Thoracic aorta (tissue), 2 donors: ENCODE data around the gene RAD9A. TPM values are rescaled to one million over a fixed set of nuclear protein-coding genes. Genes with fewer than 3 reads are reported as not detected.

Experiments
- ATAC-seq: fragments of 150-250 bp; one replicate; pipeline ENCODE4 v1.8.0; 2017; ENCODE audit warnings: low read depth; ENCODE audit not compliant: insufficient number of reproducible peaks, low FRiP score
- DNase-seq: peaks from one replicate; pipeline ENCODE4 v3.0.0-alpha.2; 2020; ENCODE audit warnings: low spot score
- H3K27ac ChIP-seq, 2 donors: fragments of 200-600 bp; sonication (generic); 1 replicate in 1 of 2; 2 replicates in 1 of 2; pipeline ENCODE4 v1.5.1; 2016; ENCODE audit warnings: mild to moderate bottlenecking in 2 of 2, moderate library complexity in 2 of 2
- H3K27me3 ChIP-seq: fragments of 200-600 bp; sonication (generic); replicated peaks from 2 replicates; pipeline ENCODE4 v1.6.0; 2016; ENCODE audit warnings: mild to moderate bottlenecking; ENCODE audit not compliant: insufficient read depth
- H3K36me3 ChIP-seq: fragments of 200-600 bp; sonication (generic); one replicate; pipeline ENCODE4 v1.5.1; 2016
- H3K4me1 ChIP-seq, 2 donors: fragments of 200-600 bp; sonication (generic); 1 replicate in 1 of 2; 2 replicates in 1 of 2; pipeline versions ENCODE4 v1.5.1 to v1.6.0; 2016; ENCODE audit warnings: low read depth in 2 of 2, mild to moderate bottlenecking in 1 of 2; ENCODE audit not compliant: control insufficient read depth in 1 of 2
- H3K4me3 ChIP-seq: fragments of 200-600 bp; sonication (generic); 2 replicates; pipeline ENCODE4 v1.5.1; 2016; ENCODE audit warnings: mild to moderate bottlenecking
- H3K9me3 ChIP-seq: fragments of 200-600 bp; sonication (generic); 2 replicates; pipeline ENCODE4 v1.5.1; 2016
- total RNA-seq, 2 donors: library from RNA; depleted of rRNA; stranded (reverse); fragments of >200 nt; gene quantifications; one replicate each; pipeline versions ENCODE4 v1.1.0 to v1.2.3, GENCODE V29; 2016
- TF ChIP-seq, protein P1 (sequence below): fragments of 200-600 bp; sonication (generic); IDR thresholded peaks from one replicate; pipeline ENCODE4 v1.5.1; 2019; ENCODE audit warnings: antibody characterized with exemption

Gene RAD9A
- total RNA-seq, 2 donors from 2014 or later: 15.8 to 23.0 TPM

DNA sequence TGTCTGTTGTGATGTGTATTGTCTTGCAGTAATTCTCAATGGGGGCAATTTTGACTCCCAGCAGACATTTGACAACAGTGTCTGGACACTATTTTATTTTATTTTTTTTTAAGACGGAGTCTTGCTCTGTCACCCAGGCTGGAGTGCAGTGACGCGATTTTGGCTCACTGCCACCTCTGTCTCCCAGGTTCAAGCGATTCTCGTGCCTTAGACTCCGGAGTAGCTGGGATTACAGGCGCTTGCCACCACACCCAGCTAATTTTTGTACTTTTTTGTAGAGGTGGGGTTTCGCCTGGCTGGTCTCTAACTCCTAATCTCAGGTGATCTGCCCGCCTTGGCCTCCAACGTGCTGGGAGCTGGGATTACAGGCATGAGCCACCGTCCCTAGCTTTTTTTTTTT lies 37.9 kb downstream of the RAD9A start:
- Histone ChIP-seq H3K9me3 (no peaks in the 10 kb centered on the region), H3K27me3 (no peaks in the 10 kb centered on the region), H3K4me1 (peaks cover 8 to 21% of the 10 kb centered on the region in 2 donors), H3K36me3 (peaks cover 31% of the 10 kb centered on the region), H3K4me3 (peak overlapping the region; percentile 82), H3K27ac (no peak overlapping the region)
- no peak for DNase-seq
- TF ChIP-seq, protein P1, sequence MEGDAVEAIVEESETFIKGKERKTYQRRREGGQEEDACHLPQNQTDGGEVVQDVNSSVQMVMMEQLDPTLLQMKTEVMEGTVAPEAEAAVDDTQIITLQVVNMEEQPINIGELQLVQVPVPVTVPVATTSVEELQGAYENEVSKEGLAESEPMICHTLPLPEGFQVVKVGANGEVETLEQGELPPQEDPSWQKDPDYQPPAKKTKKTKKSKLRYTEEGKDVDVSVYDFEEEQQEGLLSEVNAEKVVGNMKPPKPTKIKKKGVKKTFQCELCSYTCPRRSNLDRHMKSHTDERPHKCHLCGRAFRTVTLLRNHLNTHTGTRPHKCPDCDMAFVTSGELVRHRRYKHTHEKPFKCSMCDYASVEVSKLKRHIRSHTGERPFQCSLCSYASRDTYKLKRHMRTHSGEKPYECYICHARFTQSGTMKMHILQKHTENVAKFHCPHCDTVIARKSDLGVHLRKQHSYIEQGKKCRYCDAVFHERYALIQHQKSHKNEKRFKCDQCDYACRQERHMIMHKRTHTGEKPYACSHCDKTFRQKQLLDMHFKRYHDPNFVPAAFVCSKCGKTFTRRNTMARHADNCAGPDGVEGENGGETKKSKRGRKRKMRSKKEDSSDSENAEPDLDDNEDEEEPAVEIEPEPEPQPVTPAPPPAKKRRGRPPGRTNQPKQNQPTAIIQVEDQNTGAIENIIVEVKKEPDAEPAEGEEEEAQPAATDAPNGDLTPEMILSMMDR: no peak
- ATAC-seq: no peak

DNA sequence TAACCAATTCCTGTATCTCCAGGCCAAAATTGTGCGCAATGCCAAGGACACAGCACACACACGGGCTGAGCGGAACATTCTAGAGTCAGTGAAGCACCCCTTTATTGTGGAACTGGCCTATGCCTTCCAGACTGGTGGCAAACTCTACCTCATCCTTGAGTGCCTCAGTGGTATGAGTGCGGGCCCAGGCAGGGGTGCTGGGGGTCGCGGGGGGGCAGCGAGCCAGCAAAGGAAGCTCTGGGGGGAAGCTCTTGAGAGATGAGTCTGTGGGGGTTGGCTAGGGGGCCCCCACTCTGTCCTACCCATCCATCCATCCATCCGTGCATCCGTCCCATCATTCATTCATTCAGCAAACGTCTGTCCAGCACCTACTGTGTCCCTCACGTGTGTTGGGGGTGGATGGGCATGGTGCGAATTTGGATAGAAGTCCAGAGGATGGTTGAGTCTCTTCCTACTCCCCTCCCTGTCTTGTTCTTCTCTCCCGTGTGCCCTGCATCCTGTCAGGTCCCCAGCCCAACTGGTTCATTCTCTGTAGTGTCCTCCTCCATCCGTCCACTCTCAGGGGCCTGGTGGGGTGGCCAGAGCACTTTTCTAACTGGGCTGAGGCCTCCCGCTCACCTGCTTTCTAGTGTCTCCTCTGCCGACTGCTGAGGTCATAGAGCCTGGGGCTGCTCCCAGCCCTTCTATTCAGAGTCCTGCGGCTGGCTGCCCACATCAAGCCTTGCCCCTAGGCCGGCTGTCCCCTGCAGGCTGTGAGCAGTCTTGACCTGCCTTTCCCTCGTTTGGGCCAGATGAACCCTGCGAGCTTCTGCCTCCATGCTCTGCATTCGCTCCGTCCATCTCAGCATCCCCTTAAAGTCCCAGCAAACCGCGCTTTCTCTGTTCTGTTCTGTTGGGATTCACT lies 39.8 kb downstream of the RAD9A start:
- Histone ChIP-seq H3K4me1 (peaks cover 8 to 30% of the 10 kb centered on the region in 2 donors), H3K9me3 (no peaks in the 10 kb centered on the region), H3K4me3 (no peak overlapping the region), H3K27ac (no peak overlapping the region), H3K27me3 (no peaks in the 10 kb centered on the region), H3K36me3 (peaks cover 37% of the 10 kb centered on the region)
- TF ChIP-seq, protein P1: no peak
- ATAC-seq (no peak), DNase-seq (no peak)

DNA sequence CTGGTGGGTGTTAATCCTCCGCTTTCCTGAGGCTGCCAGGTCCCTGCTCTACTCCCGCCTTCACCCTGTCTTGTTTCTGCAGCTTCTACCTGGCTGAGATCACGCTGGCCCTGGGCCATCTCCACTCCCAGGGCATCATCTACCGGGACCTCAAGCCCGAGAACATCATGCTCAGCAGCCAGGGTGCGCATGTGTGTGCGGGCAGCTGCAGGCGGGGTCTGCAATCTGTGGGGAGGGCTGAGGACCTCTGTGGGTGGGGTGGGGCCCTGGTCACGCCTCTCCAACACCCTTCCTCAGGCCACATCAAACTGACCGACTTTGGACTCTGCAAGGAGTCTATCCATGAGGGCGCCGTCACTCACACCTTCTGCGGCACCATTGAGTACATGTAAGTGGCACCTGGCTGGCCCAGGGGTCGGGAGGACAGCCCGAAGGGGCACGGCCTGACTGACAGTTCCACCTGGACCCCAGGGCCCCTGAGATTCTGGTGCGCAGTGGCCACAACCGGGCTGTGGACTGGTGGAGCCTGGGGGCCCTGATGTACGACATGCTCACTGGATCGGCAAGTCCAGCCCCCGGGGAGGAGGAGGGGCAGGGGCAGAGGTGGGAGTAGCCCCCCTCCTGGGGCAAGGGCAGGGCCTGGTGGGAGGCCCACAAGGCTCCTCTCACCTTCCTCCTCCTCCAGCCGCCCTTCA lies 41.0 kb downstream of the RAD9A start:
- ATAC-seq: no peak
- TF ChIP-seq, protein P1: no peak
- Histone ChIP-seq H3K4me3 (no peak overlapping the region), H3K27ac (no peak overlapping the region), H3K9me3 (no peaks in the 10 kb centered on the region), H3K36me3 (peaks cover 37% of the 10 kb centered on the region), H3K27me3 (no peaks in the 10 kb centered on the region), H3K4me1 (peaks cover 8 to 27% of the 10 kb centered on the region in 2 donors)
- no peak for DNase-seq

DNA sequence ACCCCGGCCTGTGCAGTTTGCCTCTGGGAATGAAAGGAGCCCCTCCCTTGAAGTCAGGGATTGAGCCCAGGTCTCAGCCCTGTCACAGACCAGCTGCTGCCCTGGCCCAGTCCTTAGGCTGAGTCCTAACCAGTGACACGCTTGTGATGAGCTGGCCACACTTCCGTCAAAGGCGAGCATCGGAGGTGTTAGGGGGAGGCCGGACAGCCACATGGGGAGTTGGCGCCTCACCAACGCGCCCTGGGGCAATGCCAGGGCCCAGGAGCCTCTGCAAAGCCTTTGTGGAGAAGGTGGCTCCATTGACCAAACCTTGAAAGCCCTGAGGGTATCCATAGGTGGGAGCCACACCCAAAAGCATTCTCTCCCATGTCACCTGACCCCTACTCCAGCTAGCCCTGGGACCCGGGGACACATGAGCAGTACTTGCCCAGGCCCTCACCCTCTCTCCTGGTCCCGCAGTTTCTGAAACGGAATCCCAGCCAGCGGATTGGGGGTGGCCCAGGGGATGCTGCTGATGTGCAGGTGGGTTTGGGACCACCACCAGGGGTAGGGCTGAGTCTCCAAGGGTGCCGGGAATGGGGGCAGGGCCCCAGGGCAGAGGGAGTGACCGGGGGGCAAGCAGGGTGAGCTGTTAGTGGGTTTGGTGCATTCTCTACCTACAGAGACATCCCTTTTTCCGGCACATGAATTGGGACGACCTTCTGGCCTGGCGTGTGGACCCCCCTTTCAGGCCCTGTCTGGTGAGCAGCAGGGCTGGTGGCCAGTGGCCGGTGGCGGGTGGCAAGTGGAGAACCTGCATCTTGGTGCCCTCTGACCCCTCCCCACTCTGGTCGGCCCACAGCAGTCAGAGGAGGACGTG lies 42.0 kb downstream of the RAD9A start:
- no peak for ATAC-seq
- H3K36me3 ChIP-seq: peaks cover 37% of the 10 kb centered on the region
- H3K27me3 ChIP-seq: no peaks in the 10 kb centered on the region
- no peaks in the 10 kb centered on the region for H3K9me3 ChIP-seq
- H3K4me3 ChIP-seq: no peak overlapping the region
- no peak for DNase-seq
- H3K27ac ChIP-seq: no peak overlapping the region
- TF ChIP-seq, protein P1: no peak
- peaks cover 8 to 24% of the 10 kb centered on the region in 2 donors for H3K4me1 ChIP-seq
